SK-N-SH (cell line): ENCODE data around the gene CUEDC2. TPM values are rescaled to one million over a fixed set of nuclear protein-coding genes. Genes with fewer than 3 reads are reported as not detected.

Experiments used
- CTCF ChIA-PET: fragments of 300-600, 350-600 bp; formaldehyde crosslinking; extraction: SDS; loops from one replicate; lab custom pipeline; 2021; lab: Yijun Ruan, JAX
- POLR2A ChIA-PET: fragments of 350-600 bp; sonication (Branson Sonifier 250); formaldehyde crosslinking; extraction: SDS; loops from one replicate; lab custom pipeline; 2020; ENCODE audit warnings: antibody characterized with exemption, inconsistent platforms; lab: Yijun Ruan, JAX
- DNase-seq: peaks from one replicate; pipeline ENCODE4 v3.0.0; 2012
- H2AFZ ChIP-seq: fragments of 200-600 bp; sonication (generic); 2 replicates; pipeline ENCODE4 v1.8.1; 2016; ENCODE audit warnings: antibody characterized with exemption, mild to moderate bottlenecking, low read depth
- H3F3A ChIP-seq: fragments of 200-600 bp; sonication (generic); replicated peaks from 2 replicates; pipeline ENCODE3; 2016; ENCODE audit warnings: antibody characterized with exemption, mild to moderate bottlenecking; ENCODE audit not compliant: insufficient read depth
- H3K27ac ChIP-seq, 2 experiments: fragments of 200-500 bp in 1 of 2; fragments of 200-600 bp in 1 of 2; sonication (Bioruptor generic) in 1 of 2; sonication (generic), shearing (Covaris generic) in 1 of 2; 2 replicates each; pipeline versions ENCODE4 v1.5.1 to v1.6.1; 2014 to 2016; ENCODE audit warnings: low read depth in 2 of 2, inconsistent platforms in 1 of 2, low read length in 1 of 2, mild to moderate bottlenecking in 1 of 2, mixed read lengths in 1 of 2
- H3K27me3 ChIP-seq: fragments of 200-600 bp; sonication (generic), shearing (Covaris generic); 2 replicates; pipeline ENCODE4 v1.6.1; 2016; ENCODE audit warnings: mixed run types; ENCODE audit not compliant: insufficient read depth
- H3K36me3 ChIP-seq, 2 experiments: fragments of 200-500 bp in 1 of 2; fragments of 200-600 bp in 1 of 2; sonication (Bioruptor generic) in 1 of 2; sonication (generic) in 1 of 2; replicated peaks in 1 of 2; 2 replicates each; pipeline versions ENCODE3 to v1.5.1; 2014 to 2016; ENCODE audit warnings: low read length in 1 of 2, mild to moderate bottlenecking in 1 of 2; ENCODE audit not compliant: insufficient read depth in 2 of 2, control insufficient read depth in 1 of 2
- H3K4me1 ChIP-seq, 2 experiments: fragments of 200-500 bp in 1 of 2; fragments of 200-600 bp in 1 of 2; sonication (Bioruptor generic) in 1 of 2; sonication (generic), shearing (Covaris generic) in 1 of 2; 2 replicates each; pipeline versions ENCODE4 v1.5.1 to v1.6.1; 2014 to 2016; ENCODE audit warnings: low read depth in 1 of 2, low read length in 1 of 2, mixed run types in 1 of 2; ENCODE audit not compliant: insufficient read depth in 2 of 2, control insufficient read depth in 1 of 2
- H3K4me2 ChIP-seq: fragments of 200-600 bp; sonication (generic), shearing (Covaris generic); 2 replicates; pipeline ENCODE4 v1.6.1; 2017; ENCODE audit warnings: mixed run types
- H3K4me3 ChIP-seq, 2 experiments: fragments of 200-500 bp in 1 of 2; fragments of 200-600 bp in 1 of 2; sonication (Bioruptor generic) in 1 of 2; sonication (generic), shearing (Covaris generic) in 1 of 2; 2 replicates each; pipeline versions ENCODE4 v1.5.1 to v1.8.1; 2014 to 2016; ENCODE audit warnings: low read depth in 2 of 2, inconsistent platforms in 1 of 2, low read length in 1 of 2, mild to moderate bottlenecking in 1 of 2, mixed read lengths in 1 of 2, moderate library complexity in 1 of 2
- H3K79me2 ChIP-seq: fragments of 200-600 bp; sonication (generic); 2 replicates; pipeline ENCODE4 v1.8.1; 2017; ENCODE audit warnings: mild to moderate bottlenecking; ENCODE audit not compliant: insufficient read depth
- H3K9ac ChIP-seq: fragments of 200-600 bp; sonication (generic); 2 replicates; pipeline ENCODE4 v1.6.1; 2017; ENCODE audit warnings: mixed run types
- H3K9me2 ChIP-seq: fragments of 200-600 bp; sonication (generic); 2 replicates; pipeline ENCODE4 v1.6.1; 2017; ENCODE audit warnings: mixed run types
- H3K9me3 ChIP-seq: fragments of 200-600 bp; sonication (generic); 2 replicates; pipeline ENCODE4 v1.6.1; 2017; ENCODE audit warnings: mixed run types, mild to moderate bottlenecking, moderate library complexity
- H4K20me1 ChIP-seq: fragments of 200-600 bp; sonication (generic); 2 replicates; pipeline ENCODE4 v1.6.1; 2017; ENCODE audit warnings: mild to moderate bottlenecking, mixed run types; ENCODE audit not compliant: insufficient read depth
- FOXJ3 ChIP-seq: sonication (generic); formaldehyde crosslinking; IDR thresholded peaks from 2 replicates; pipeline ENCODE4 v1.5.1; 2020; ENCODE audit warnings: mild to moderate bottlenecking, missing genetic modification reagents
- GATA2 ChIP-seq: sonication (generic); formaldehyde crosslinking; IDR thresholded peaks from 2 replicates; pipeline ENCODE4 v1.5.0; 2020; ENCODE audit warnings: mild to moderate bottlenecking, missing genetic modification reagents
- MXI1 ChIP-seq: IDR thresholded peaks from 2 replicates; pipeline ENCODE4 v1.6.1; 2012; ENCODE audit warnings: mild to moderate bottlenecking, low read depth, low read length, improper control_type of control experiment
- POLR2AphosphoS5 ChIP-seq: IDR thresholded peaks from 2 replicates; pipeline ENCODE4 v1.6.1; 2012; ENCODE audit warnings: low read depth, low read length
- RAD21 ChIP-seq: IDR thresholded peaks from 2 replicates; pipeline ENCODE4 v1.6.1; 2012; ENCODE audit warnings: mild to moderate bottlenecking, low read length
- RCOR1 ChIP-seq: fragments of 150-350 bp; IDR thresholded peaks from 2 replicates; pipeline ENCODE4 v1.6.1; 2017; ENCODE audit warnings: antibody characterized with exemption, low read length
- RFX5 ChIP-seq: IDR thresholded peaks from 2 replicates; pipeline ENCODE4 v1.6.1; 2012; ENCODE audit warnings: mild to moderate bottlenecking, improper control_type of control experiment, low read length
- RXRA ChIP-seq: IDR thresholded peaks from 2 replicates; pipeline ENCODE4 v1.4.0; 2012; ENCODE audit warnings: low read depth, mild to moderate bottlenecking, borderline replicate concordance
- SIN3A ChIP-seq: IDR thresholded peaks from 2 replicates; pipeline ENCODE4 v1.6.1; 2012; ENCODE audit warnings: low read depth, mild to moderate bottlenecking, low read length, moderate library complexity, borderline replicate concordance
- SMC3 ChIP-seq: IDR thresholded peaks from 2 replicates; pipeline ENCODE4 v1.6.1; 2012; ENCODE audit warnings: low read depth, low read length, improper control_type of control experiment
- TCF12 ChIP-seq: IDR thresholded peaks from 2 replicates; pipeline ENCODE4 v1.4.0; 2012
- WGBS: methylation state at CpG from one replicate; pipeline ENCODE4 v1.1.6; 2017; ENCODE audit warnings: low lambda C conversion rate; 5-methylcytosine and 5-hydroxymethylcytosine counted together
- polyA plus RNA-seq, 3 experiments: library from polyadenylated mRNA; depleted of rRNA; stranded (reverse); fragments of >200 nt; gene quantifications; 2 replicates each; pipeline ENCODE4 v1.2.3, GENCODE V29; 2012
- TF ChIP-seq, protein P1 (sequence below): IDR thresholded peaks from 2 replicates; pipeline ENCODE4; 2012
- TF ChIP-seq, protein P2 (sequence below): IDR thresholded peaks from 2 replicates; pipeline ENCODE4 v1.6.1; 2012; ENCODE audit warnings: mild to moderate bottlenecking, low read depth, low read length, moderate library complexity
- TF ChIP-seq, protein P3 (sequence below): fragments of 200-600 bp; sonication (generic); IDR thresholded peaks from 2 replicates; pipeline ENCODE4 v1.6.1; 2017; ENCODE audit warnings: antibody characterized with exemption, mild to moderate bottlenecking, moderate library complexity
- TF ChIP-seq, protein P4 (sequence below): fragments of 150-350 bp; IDR thresholded peaks from 2 replicates; pipeline ENCODE4 v1.6.1; 2017; ENCODE audit warnings: antibody characterized with exemption, low read length, low read depth, borderline replicate concordance

The CUEDC2 gene
- polyA plus RNA-seq, 1 of the 3 experiments (the other 2 are of a cell fraction) = 162 TPM

DNA sequence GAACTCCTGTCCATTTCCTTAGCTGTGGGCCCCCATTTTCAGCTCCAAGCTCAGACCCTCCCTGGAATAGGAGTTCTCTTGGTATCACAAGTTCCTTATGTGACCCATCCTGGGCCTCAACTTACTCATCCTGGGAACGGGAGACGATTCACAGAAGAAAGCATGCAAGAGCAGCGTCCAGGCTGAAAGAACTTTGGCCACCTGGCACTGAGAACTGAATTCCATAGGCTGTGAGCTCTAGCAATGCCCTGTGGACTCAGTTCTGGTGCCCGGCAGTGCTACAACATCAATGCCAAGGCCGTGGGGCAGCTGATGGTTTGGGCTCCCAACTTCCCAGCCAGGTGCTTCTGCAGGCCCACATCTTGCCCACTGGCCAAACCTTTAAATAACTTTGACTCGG is 3.9 kb upstream of the CUEDC2 start:
- Histone ChIP-seq H3K4me1 (peaks cover 0 to 5% of the 10 kb centered on the region in 2 experiments; a peak in 1 of 4 replicates), H3K9me2 (no peaks in the 10 kb centered on the region), H4K20me1 (no peaks in the 10 kb centered on the region), H3K27ac (no peak overlapping the region), H3K4me3 (no peak overlapping the region), H3K4me2 (no peak overlapping the region), H3K36me3 (no peaks in the 10 kb centered on the region), H3F3A (no peaks in the 10 kb centered on the region), H3K27me3 (no peaks in the 10 kb centered on the region), H3K9me3 (no peaks in the 10 kb centered on the region), H3K79me2 (peaks cover 11% of the 10 kb centered on the region), H2AFZ (no peak overlapping the region), H3K9ac (no peak overlapping the region)
- 74% methylated on average over 4 of the region's 6 CpGs for WGBS
- no peak for TF ChIP-seq RFX5
- no peak for TF ChIP-seq SIN3A
- TF ChIP-seq SMC3 = no peak
- TF ChIP-seq, protein P1, sequence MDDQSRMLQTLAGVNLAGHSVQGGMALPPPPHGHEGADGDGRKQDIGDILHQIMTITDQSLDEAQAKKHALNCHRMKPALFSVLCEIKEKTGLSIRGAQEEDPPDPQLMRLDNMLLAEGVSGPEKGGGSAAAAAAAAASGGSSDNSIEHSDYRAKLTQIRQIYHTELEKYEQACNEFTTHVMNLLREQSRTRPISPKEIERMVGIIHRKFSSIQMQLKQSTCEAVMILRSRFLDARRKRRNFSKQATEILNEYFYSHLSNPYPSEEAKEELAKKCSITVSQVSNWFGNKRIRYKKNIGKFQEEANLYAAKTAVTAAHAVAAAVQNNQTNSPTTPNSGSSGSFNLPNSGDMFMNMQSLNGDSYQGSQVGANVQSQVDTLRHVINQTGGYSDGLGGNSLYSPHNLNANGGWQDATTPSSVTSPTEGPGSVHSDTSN = no peak
- no peak for TF ChIP-seq GATA2
- no peak for DNase-seq
- CTCF ChIA-PET = interaction anchor here (1.3 to 3.7 kb wide), 4 partner anchors 14 to 37 kb away, joined by 4 to 23 read pairs (median 7); partner anchors contain the start of genes C10orf95 and FBXL15
- POLR2A ChIA-PET = interaction anchor here (2.5 kb wide), 1 partner anchor 15 kb away, joined by 8 read pairs; the partner anchor contains the start of gene C10orf95

DNA sequence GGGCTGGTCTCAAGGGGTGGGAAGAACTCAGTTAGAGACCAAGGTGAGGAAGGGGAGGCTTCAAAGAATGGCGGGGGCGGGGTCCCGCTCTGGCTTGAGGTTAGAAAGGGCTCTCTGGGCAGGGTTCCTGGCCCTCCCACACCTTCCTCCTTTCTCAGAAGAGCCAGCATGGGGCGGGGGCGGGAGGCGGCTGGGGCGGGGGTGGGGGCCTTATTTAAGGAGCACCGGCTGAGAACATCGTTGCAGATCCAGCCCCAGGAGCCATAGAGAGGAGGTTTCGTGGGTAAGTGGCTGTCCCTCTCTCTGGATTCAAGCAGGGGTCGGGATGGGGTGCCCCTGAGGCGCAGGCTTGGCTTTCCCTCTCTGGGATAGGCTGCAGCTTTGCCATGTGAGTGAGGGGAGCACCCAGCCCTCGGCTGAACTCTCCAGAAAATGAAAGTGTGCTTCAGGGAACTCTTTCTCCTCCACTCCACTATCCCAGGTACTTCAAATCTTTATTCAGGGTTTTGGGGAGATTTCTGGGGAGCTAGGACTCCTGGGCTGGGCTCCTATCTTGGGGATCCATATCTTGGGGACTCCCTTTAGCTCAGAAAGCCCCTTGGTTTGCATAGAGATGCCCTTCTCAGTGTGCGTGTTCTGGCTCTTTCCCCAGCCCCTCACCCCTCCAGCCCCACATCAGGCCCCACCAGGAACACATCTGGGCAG is 3.3 kb upstream of the CUEDC2 start:
- peaks cover 14% of the 10 kb centered on the region for H3K79me2 ChIP-seq
- no peaks in the 10 kb centered on the region for H3F3A ChIP-seq
- H4K20me1 ChIP-seq = no peaks in the 10 kb centered on the region
- no peaks in the 10 kb centered on the region for H3K9me2 ChIP-seq
- DNase-seq = no peak
- no peak overlapping the region for H3K4me3 ChIP-seq
- no peak overlapping the region for H3K9ac ChIP-seq
- 65% methylated on average over 9 of the region's 14 CpGs for WGBS
- H3K36me3 ChIP-seq = peaks cover 0 to under 1% of the 10 kb centered on the region in 2 experiments
- ChIA-PET POLR2A (interaction anchor here (1.0 to 2.5 kb wide), 3 partner anchors 13 to 15 kb away, joined by 3 to 8 read pairs (median 4); partner anchors contain the start of gene C10orf95), CTCF (interaction anchor here (1.3 to 3.7 kb wide), 3 partner anchors 14 to 36 kb away, joined by 4 to 23 read pairs (median 10); partner anchors contain the start of genes C10orf95 and FBXL15)
- H3K4me1 ChIP-seq = peaks cover 0 to 6% of the 10 kb centered on the region in 2 experiments; a peak in 1 of 4 replicates
- H3K27ac ChIP-seq = no peak overlapping the region
- no peak overlapping the region for H2AFZ ChIP-seq
- no peak overlapping the region for H3K4me2 ChIP-seq
- H3K27me3 ChIP-seq = no peaks in the 10 kb centered on the region
- H3K9me3 ChIP-seq = no peaks in the 10 kb centered on the region
- TF ChIP-seq TCF12 = no peak
- TF ChIP-seq RAD21 = no peak
- TF ChIP-seq, protein P2, sequence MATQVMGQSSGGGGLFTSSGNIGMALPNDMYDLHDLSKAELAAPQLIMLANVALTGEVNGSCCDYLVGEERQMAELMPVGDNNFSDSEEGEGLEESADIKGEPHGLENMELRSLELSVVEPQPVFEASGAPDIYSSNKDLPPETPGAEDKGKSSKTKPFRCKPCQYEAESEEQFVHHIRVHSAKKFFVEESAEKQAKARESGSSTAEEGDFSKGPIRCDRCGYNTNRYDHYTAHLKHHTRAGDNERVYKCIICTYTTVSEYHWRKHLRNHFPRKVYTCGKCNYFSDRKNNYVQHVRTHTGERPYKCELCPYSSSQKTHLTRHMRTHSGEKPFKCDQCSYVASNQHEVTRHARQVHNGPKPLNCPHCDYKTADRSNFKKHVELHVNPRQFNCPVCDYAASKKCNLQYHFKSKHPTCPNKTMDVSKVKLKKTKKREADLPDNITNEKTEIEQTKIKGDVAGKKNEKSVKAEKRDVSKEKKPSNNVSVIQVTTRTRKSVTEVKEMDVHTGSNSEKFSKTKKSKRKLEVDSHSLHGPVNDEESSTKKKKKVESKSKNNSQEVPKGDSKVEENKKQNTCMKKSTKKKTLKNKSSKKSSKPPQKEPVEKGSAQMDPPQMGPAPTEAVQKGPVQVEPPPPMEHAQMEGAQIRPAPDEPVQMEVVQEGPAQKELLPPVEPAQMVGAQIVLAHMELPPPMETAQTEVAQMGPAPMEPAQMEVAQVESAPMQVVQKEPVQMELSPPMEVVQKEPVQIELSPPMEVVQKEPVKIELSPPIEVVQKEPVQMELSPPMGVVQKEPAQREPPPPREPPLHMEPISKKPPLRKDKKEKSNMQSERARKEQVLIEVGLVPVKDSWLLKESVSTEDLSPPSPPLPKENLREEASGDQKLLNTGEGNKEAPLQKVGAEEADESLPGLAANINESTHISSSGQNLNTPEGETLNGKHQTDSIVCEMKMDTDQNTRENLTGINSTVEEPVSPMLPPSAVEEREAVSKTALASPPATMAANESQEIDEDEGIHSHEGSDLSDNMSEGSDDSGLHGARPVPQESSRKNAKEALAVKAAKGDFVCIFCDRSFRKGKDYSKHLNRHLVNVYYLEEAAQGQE = no peak
- TF ChIP-seq, protein P3, sequence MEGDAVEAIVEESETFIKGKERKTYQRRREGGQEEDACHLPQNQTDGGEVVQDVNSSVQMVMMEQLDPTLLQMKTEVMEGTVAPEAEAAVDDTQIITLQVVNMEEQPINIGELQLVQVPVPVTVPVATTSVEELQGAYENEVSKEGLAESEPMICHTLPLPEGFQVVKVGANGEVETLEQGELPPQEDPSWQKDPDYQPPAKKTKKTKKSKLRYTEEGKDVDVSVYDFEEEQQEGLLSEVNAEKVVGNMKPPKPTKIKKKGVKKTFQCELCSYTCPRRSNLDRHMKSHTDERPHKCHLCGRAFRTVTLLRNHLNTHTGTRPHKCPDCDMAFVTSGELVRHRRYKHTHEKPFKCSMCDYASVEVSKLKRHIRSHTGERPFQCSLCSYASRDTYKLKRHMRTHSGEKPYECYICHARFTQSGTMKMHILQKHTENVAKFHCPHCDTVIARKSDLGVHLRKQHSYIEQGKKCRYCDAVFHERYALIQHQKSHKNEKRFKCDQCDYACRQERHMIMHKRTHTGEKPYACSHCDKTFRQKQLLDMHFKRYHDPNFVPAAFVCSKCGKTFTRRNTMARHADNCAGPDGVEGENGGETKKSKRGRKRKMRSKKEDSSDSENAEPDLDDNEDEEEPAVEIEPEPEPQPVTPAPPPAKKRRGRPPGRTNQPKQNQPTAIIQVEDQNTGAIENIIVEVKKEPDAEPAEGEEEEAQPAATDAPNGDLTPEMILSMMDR = no peak
- TF ChIP-seq RCOR1 = no peak
- TF ChIP-seq POLR2AphosphoS5 = no peak
- TF ChIP-seq MXI1 = no peak
- no peak for TF ChIP-seq RXRA
- TF ChIP-seq FOXJ3 (CRISPR knock-in tag) = no peak
- no peak for TF ChIP-seq RFX5
- TF ChIP-seq, protein P4, sequence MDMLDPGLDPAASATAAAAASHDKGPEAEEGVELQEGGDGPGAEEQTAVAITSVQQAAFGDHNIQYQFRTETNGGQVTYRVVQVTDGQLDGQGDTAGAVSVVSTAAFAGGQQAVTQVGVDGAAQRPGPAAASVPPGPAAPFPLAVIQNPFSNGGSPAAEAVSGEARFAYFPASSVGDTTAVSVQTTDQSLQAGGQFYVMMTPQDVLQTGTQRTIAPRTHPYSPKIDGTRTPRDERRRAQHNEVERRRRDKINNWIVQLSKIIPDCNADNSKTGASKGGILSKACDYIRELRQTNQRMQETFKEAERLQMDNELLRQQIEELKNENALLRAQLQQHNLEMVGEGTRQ = no peak
- no peak for TF ChIP-seq GATA2
